Measurements from ENCODE around the gene ADIPOQ. TPM values are rescaled to one million over a fixed set of nuclear protein-coding genes. Genes with fewer than 3 reads are reported as not detected.
"Not testable (repeated sequence)": the region's sequence is repeated elsewhere in the genome, so short reads cannot be mapped to it uniquely, and the experiment has no call there.

The ADIPOQ gene
- total RNA-seq (2022) (not detected in 2 replicates), Bru-seq, nascent RNA (not detected), BruChase-seq, experiment 1, labeled RNA remaining after a 6-hour chase (not detected), BruChase-seq, experiment 2, labeled RNA remaining after a 2-hour chase (not detected)
- long read RNA-seq, result 0 reads

DNA sequence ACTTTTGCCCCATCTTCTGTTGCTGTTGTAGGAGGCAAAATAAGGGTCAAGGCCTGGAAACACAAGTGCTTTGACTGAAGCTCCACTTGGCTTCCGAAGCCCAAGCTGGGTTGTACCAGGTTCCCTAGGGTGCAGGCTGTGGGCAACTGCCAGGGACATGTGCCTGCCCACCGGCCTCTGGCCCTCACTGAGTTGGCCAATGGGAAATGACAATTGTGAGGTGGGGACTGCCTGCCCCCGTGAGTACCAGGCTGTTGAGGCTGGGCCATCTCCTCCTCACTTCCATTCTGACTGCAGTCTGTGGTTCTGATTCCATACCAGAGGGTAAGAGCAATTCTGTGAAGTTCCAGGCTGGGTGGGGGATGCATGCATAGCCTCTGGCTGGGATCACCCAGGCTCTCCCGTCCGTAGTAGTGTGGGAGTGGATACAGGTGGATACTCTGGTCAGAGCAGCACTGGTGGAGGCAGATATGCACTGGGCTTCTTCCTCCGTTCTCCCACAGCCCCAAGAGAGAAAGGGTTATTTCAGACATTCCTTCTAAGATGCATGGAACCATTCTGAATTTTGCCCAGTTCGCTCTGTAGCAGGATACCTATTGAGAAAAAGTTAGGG, at the start of gene ADIPOQ:
Gene ADIPOQ, plus strand, starts transcription at position 285 of the 613 bp plus-strand sequence. CDS start 10,349 bp downstream, outside the sequence.
- no TSS peak for BruUV-seq (replicated peaks)
- Mint-ChIP-seq H3K36me3 (ENCODE audit: insufficient read depth, unreplicated experiment) (no peaks in the 10 kb centered on the region), H3K27ac (ENCODE audit: low read depth, unreplicated experiment) (no peak within 1 kb of the TSS), H3K9me3 (ENCODE audit: unreplicated experiment) (no peaks in the 10 kb centered on the region), H3K4me1 (ENCODE audit: insufficient read depth, unreplicated experiment) (no peaks in the 10 kb centered on the region), H3K4me3 (ENCODE audit: unreplicated experiment) (no peak within 1 kb of the TSS), H3K27me3 (ENCODE audit: insufficient read depth, unreplicated experiment) (peaks cover 31% of the 10 kb centered on the region)
- ChIA-PET POLR2A (no interaction called here), CTCF (interaction anchor here (0.6 kb wide), 1 partner anchor 302 kb away, joined by 5 read pairs; no protein-coding TSS in a partner anchor)
- TF ChIP-seq, protein P1, sequence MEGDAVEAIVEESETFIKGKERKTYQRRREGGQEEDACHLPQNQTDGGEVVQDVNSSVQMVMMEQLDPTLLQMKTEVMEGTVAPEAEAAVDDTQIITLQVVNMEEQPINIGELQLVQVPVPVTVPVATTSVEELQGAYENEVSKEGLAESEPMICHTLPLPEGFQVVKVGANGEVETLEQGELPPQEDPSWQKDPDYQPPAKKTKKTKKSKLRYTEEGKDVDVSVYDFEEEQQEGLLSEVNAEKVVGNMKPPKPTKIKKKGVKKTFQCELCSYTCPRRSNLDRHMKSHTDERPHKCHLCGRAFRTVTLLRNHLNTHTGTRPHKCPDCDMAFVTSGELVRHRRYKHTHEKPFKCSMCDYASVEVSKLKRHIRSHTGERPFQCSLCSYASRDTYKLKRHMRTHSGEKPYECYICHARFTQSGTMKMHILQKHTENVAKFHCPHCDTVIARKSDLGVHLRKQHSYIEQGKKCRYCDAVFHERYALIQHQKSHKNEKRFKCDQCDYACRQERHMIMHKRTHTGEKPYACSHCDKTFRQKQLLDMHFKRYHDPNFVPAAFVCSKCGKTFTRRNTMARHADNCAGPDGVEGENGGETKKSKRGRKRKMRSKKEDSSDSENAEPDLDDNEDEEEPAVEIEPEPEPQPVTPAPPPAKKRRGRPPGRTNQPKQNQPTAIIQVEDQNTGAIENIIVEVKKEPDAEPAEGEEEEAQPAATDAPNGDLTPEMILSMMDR (IDR thresholded peaks at IDR 0.05; ENCODE audit: unreplicated experiment), result no peak
- DNase-seq (ENCODE audit: unreplicated experiment), result no peak
- intact Hi-C loops (cut with micrococcal nuclease), result no loop called here

DNA sequence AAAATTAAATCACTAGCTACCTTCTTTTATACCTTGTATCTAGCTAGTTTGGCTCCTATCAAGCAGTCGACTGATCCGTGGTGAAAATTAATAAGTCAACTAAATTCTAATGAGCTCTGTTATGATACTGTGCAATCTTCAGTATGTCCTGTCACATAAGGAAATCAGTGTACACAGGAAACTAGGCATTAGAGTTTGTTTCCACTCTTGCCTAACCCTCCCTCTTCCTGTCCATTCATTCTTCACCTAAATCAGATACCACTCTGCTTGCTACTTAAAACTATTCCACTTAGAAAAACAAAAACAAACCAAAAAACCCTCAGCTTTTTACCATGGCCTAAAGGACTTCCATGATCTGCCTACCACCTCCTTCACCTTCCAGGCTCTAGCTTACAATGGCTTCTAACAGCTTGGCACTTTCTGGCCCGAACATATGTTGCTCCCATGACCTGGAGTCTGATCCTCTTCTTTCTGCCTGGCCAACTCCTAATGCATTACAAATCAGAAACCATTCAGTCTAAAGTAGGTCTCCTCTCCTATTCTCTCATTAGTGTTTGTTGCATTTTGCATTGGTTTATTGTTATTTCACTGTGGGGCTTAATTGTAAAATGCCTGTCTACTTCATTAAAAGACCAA, 44.2 kb upstream of the ADIPOQ start:
- BruUV-seq (replicated peaks), result no TSS peak
- ChIA-PET POLR2A (interaction anchor here (0.9 to 2.8 kb wide), 4 partner anchors 9 to 23 kb away, joined by 3 to 26 read pairs (median 4); partner anchors contain the start of gene EIF4A2), CTCF (interaction anchor here (0.9 to 1.8 kb wide), 6 partner anchors 8 to 855 kb away, joined by 3 to 12 read pairs (median 4); no protein-coding TSS in a partner anchor)

DNA sequence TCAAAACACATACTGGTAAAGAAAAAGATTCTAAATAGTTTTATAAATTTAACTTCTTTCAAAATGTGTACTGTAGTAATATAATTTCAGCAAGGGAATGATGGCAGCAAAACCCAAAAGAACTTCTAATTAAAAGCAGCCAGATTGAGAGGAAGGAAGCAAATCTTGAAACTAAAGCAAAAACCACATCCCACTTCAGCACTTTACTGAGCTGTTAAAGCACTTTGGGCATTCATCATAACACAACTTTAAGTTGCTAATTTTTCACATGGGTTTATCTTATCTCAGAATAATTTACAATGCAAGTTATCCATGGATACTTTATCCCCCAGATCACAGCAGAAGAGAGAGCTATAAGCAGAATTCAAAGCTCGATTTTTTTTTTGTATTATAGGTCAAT, 42.2 kb upstream of the ADIPOQ start:
- Mint-ChIP-seq H3K27me3 (ENCODE audit: insufficient read depth, unreplicated experiment) (no peaks in the 10 kb centered on the region), H3K9me3 (ENCODE audit: unreplicated experiment) (no peaks in the 10 kb centered on the region), H3K4me3 (ENCODE audit: unreplicated experiment) (no peak overlapping the region), H3K4me1 (ENCODE audit: insufficient read depth, unreplicated experiment) (peaks cover 6% of the 10 kb centered on the region), H3K27ac (ENCODE audit: low read depth, unreplicated experiment) (no peak overlapping the region), H3K36me3 (ENCODE audit: insufficient read depth, unreplicated experiment) (peaks cover 57% of the 10 kb centered on the region)
- TF ChIP-seq, protein P1 (IDR thresholded peaks at IDR 0.05; ENCODE audit: unreplicated experiment), result no peak
- BruUV-seq (replicated peaks), result no TSS peak
- intact Hi-C loops (cut with micrococcal nuclease), result no loop called here
- CTCF ChIA-PET, result no interaction called here
- POLR2A ChIA-PET, result interaction anchor here (0.9 to 2.5 kb wide), 2 partner anchors 9 to 12 kb away, joined by 3 to 11 read pairs; no protein-coding TSS in a partner anchor
- no peak for DNase-seq (ENCODE audit: unreplicated experiment)

More for the DNA sequence above, 44.2 kb upstream of the ADIPOQ start:
- Mint-ChIP-seq H3K27ac (ENCODE audit: low read depth, unreplicated experiment) (no peak overlapping the region), H3K4me1 (ENCODE audit: insufficient read depth, unreplicated experiment) (peaks cover 6% of the 10 kb centered on the region), H3K36me3 (ENCODE audit: insufficient read depth, unreplicated experiment) (peaks cover 64% of the 10 kb centered on the region), H3K27me3 (ENCODE audit: insufficient read depth, unreplicated experiment) (no peaks in the 10 kb centered on the region), H3K4me3 (ENCODE audit: unreplicated experiment) (no peak overlapping the region), H3K9me3 (ENCODE audit: unreplicated experiment) (no peaks in the 10 kb centered on the region)
- no peak for DNase-seq (ENCODE audit: unreplicated experiment)
- intact Hi-C loops (cut with micrococcal nuclease), result no loop called here
- TF ChIP-seq, protein P1 (IDR thresholded peaks at IDR 0.05; ENCODE audit: unreplicated experiment), result no peak

DNA sequence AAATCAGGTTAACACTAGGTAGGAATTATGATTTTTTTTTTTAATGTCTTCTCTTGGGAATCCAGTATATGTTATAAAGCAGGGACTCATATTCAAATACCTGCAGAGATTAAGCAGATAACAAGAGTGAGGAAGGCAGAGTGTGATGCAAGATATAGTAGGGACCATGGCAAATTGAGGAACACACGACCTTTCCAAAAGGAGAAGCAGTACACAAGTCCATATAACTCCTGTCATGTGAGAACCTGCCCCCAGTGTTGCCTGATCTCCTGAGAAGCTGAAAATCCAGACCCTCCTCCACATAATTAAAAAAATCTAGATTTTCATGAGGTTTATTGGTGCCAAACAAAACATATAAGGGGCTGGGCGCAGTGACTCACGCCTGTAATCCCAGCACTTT, 39.8 kb upstream of the ADIPOQ start:
- no peak overlapping the region for H3K4me3 Mint-ChIP-seq (ENCODE audit: unreplicated experiment)
- peaks cover 36% of the 10 kb centered on the region for H3K36me3 Mint-ChIP-seq (ENCODE audit: insufficient read depth, unreplicated experiment)
- no TSS peak for BruUV-seq (replicated peaks)
- TF ChIP-seq, protein P1 (IDR thresholded peaks at IDR 0.05; ENCODE audit: unreplicated experiment), result no peak
- no peak for DNase-seq (ENCODE audit: unreplicated experiment)
- H3K27ac Mint-ChIP-seq (ENCODE audit: low read depth, unreplicated experiment), result no peak overlapping the region
- intact Hi-C loops (cut with micrococcal nuclease), result no loop called here
- peaks cover 12% of the 10 kb centered on the region for H3K4me1 Mint-ChIP-seq (ENCODE audit: insufficient read depth, unreplicated experiment)
- ChIA-PET POLR2A (interaction anchor here (0.8 to 7.3 kb wide), 3 partner anchors 10 to 25 kb away, joined by 3 to 102 read pairs (median 8); partner anchors contain the start of gene EIF4A2), CTCF (interaction anchor here (0.7 to 2.8 kb wide), 2 partner anchors 19 to 180 kb away, joined by 3 to 9 read pairs; no protein-coding TSS in a partner anchor)
- H3K9me3 Mint-ChIP-seq (ENCODE audit: unreplicated experiment), result no peaks in the 10 kb centered on the region
- H3K27me3 Mint-ChIP-seq (ENCODE audit: insufficient read depth, unreplicated experiment), result no peaks in the 10 kb centered on the region

DNA sequence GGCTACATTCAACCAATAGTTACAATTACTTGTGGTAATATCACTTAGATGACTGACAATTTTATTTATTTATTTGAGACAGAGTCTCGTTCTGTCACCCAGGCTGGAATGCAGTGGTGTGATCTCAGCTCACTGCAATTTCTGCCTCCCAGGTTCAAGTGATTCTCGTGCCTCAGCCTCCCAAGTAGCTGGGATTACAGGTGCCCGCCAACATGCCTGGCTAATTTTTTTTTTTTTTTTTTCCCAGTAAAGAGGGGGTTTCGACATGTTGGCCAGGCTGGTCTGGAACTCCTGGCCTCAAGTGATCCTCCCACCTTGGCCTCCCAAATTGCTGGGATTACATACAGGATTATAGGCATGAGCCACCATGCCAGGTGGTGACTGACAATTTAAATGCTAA, 39.1 kb upstream of the ADIPOQ start:
- BruUV-seq (replicated peaks); H3K9me3 Mint-ChIP-seq (ENCODE audit: unreplicated experiment); H3K27me3 Mint-ChIP-seq (ENCODE audit: insufficient read depth, unreplicated experiment); H3K4me3 Mint-ChIP-seq (ENCODE audit: unreplicated experiment); H3K27ac Mint-ChIP-seq (ENCODE audit: low read depth, unreplicated experiment); DNase-seq (ENCODE audit: unreplicated experiment); H3K4me1 Mint-ChIP-seq (ENCODE audit: insufficient read depth, unreplicated experiment); intact Hi-C loops (cut with micrococcal nuclease): not testable (repeated sequence)
- CTCF ChIA-PET, result interaction anchor here (2.8 kb wide), 1 partner anchor 18 kb away, joined by 9 read pairs; no protein-coding TSS in a partner anchor
- POLR2A ChIA-PET, result interaction anchor here (2.0 to 7.3 kb wide), 2 partner anchors 11 to 21 kb away, joined by 8 to 102 read pairs; partner anchors contain the start of gene EIF4A2
- peaks cover 33% of the 10 kb centered on the region for H3K36me3 Mint-ChIP-seq (ENCODE audit: insufficient read depth, unreplicated experiment)

Measured in MCF 10A (cell line).